Choroid plexus epithelial cell (primary cell): ENCODE results near the gene APBA2.

Source experiments
- DNase-seq: peaks from one replicate; pipeline ENCODE4 v3.0.0-alpha.2; 2010; ENCODE audit warnings: low read depth
- H3K4me3 ChIP-seq: 2 replicates; pipeline ENCODE4 v1.5.1; 2011; ENCODE audit warnings: low read depth, mild to moderate bottlenecking, control low read depth, low read length, moderate library complexity
- CTCF ChIP-seq: conservative IDR thresholded peaks from 2 replicates; pipeline ENCODE4 v1.5.1; 2011; ENCODE audit warnings: low read depth, mild to moderate bottlenecking, control low read depth, inconsistent platforms, low read length, moderate library complexity

The APBA2 gene

GRCh38 chr15:29110176-29110575, 224.4 kb downstream of the APBA2 start:
- TF ChIP-seq CTCF, result no peak
- no peak for DNase-seq
- H3K4me3 ChIP-seq, result no peak overlapping the region

GRCh38 chr15:29110733-29111132, 225.0 kb downstream of the APBA2 start:
- no peak for DNase-seq
- TF ChIP-seq CTCF, result no peak
- no peak overlapping the region for H3K4me3 ChIP-seq

GRCh38 chr15:29111705-29112281, 226.0 kb downstream of the APBA2 start:
- no peak for DNase-seq
- H3K4me3 ChIP-seq, result no peak overlapping the region
- TF ChIP-seq CTCF, result no peak

GRCh38 chr15:29113336-29114220, 227.8 kb downstream of the APBA2 start:
- TF ChIP-seq CTCF, result no peak
- DNase-seq, result no peak
- H3K4me3 ChIP-seq, result no peak overlapping the region

- no peak overlapping the region for H3K4me3 ChIP-seq
Measured at GRCh38 chr15:29114221-29115092, 228.7 kb downstream of the APBA2 start.

More at GRCh38 chr15:29114221-29115092, 228.7 kb downstream of the APBA2 start:
- DNase-seq, result no peak
- TF ChIP-seq CTCF, result no peak
